HG02970 (cell line): ENCODE data around the gene STRA6.

ENCODE experiments used
- ATAC-seq: cut with Tn5 transposase; IDR thresholded peaks from one replicate; pipeline ENCODE4 v1.9.1; 2021; ENCODE audit warnings: mild to moderate bottlenecking, moderate library complexity, moderate number of reproducible peaks; ENCODE audit not compliant: unreplicated experiment, low FRiP score

Gene STRA6

GRCh38 chr15:74136814-74137536 lies 65.6 kb downstream of the STRA6 start:
- no peak for ATAC-seq

GRCh38 chr15:74136540-74136813 lies 66.1 kb downstream of the STRA6 start:
- ATAC-seq = no peak

GRCh38 chr15:74135041-74135565 lies 67.5 kb downstream of the STRA6 start:
- ATAC-seq = no peak

- ATAC-seq = no peak
Observed at GRCh38 chr15:74134387-74135027, 68.1 kb downstream of the STRA6 start.

- ATAC-seq = no peak
Observed at GRCh38 chr15:74133694-74134386, 68.7 kb downstream of the STRA6 start.

- no peak for ATAC-seq
Observed at GRCh38 chr15:74132681-74133651, 69.6 kb downstream of the STRA6 start.

- ATAC-seq = no peak
Observed at GRCh38 chr15:74131628-74132413, 70.8 kb downstream of the STRA6 start.

- ATAC-seq = no peak
Observed at GRCh38 chr15:74130849-74131627, 71.5 kb downstream of the STRA6 start.

- ATAC-seq = no peak
Observed at GRCh38 chr15:74130155-74130848, 72.3 kb downstream of the STRA6 start, which contains the start of gene ISLR2. ISLR2 (plus strand) TSS chr15:74130586; CDS start chr15:74132755, 2,169 bp downstream.

- ATAC-seq = no peak
Observed at GRCh38 chr15:74129586-74130154, 72.9 kb downstream of the STRA6 start.
